CD8-positive, alpha-beta memory T cell (primary cell): ENCODE measurements around the gene C1GALT1C1L. TPM values are rescaled to one million over a fixed set of nuclear protein-coding genes. Genes with fewer than 3 reads are reported as not detected.
A peak's percentile ranks its signal among the peaks of the same experiment; 100 is the strongest.

ENCODE experiments used
- CTCF ChIA-PET: fragments of 350-600 bp; sonication (Branson Sonifier 250); formaldehyde crosslinking; loops from one replicate; lab custom pipeline; 2021; ENCODE audit warnings: antibody characterized with exemption; lab: Charles Lee
- POLR2A ChIA-PET: fragments of 350-600 bp; sonication (Branson Sonifier 250); formaldehyde crosslinking; loops from one replicate; lab custom pipeline; 2021; ENCODE audit warnings: antibody characterized with exemption; lab: Charles Lee
- DNase-seq, 5 donors: peaks; one replicate each; pipeline versions ENCODE4 v3.0.0 to v3.0.0-alpha.2; 2020 to 2022; ENCODE audit warnings: mixed read lengths in 1 of 5
- H3K27ac ChIP-seq: one replicate; pipeline ENCODE4 v1.7.0; 2013; ENCODE audit warnings: low read depth, mild to moderate bottlenecking, low read length, moderate library complexity
- H3K27me3 ChIP-seq: 2 replicates; pipeline ENCODE4 v1.7.0; 2013; ENCODE audit warnings: low read length, mild to moderate bottlenecking; ENCODE audit not compliant: insufficient read depth, poor library complexity, severe bottlenecking
- H3K36me3 ChIP-seq: 2 replicates; pipeline ENCODE4 v1.7.0; 2013; ENCODE audit warnings: mild to moderate bottlenecking, low read length, moderate library complexity; ENCODE audit not compliant: insufficient read depth
- H3K4me1 ChIP-seq: 2 replicates; pipeline ENCODE4 v1.7.0; 2013; ENCODE audit warnings: mild to moderate bottlenecking, low read length, moderate library complexity; ENCODE audit not compliant: insufficient read depth
- H3K4me3 ChIP-seq: 2 replicates; pipeline ENCODE4 v1.7.0; 2013; ENCODE audit warnings: mild to moderate bottlenecking, low read length
- H3K9me3 ChIP-seq: 2 replicates; pipeline ENCODE4 v1.7.0; 2013; ENCODE audit warnings: mild to moderate bottlenecking, low read length
- H3K27ac Mint-ChIP-seq, 8 donors: one replicate each; pipeline ENCODE4 v1.8.0; 2020 to 2021; ENCODE audit warnings: mixed read lengths in 8 of 8, mild to moderate bottlenecking in 6 of 8, inconsistent platforms in 3 of 8, moderate library complexity in 3 of 8
- H3K27me3 Mint-ChIP-seq, 2 donors: one replicate each; pipeline ENCODE4 v1.8.0; 2020 to 2021; ENCODE audit warnings: mixed read lengths in 2 of 2, mild to moderate bottlenecking in 1 of 2, moderate library complexity in 1 of 2
- H3K36me3 Mint-ChIP-seq, 3 donors: one replicate each; pipeline ENCODE4 v1.8.0; 2020 to 2021; ENCODE audit warnings: mixed read lengths in 3 of 3, inconsistent platforms in 1 of 3, mild to moderate bottlenecking in 1 of 3
- H3K4me1 Mint-ChIP-seq, 3 donors: one replicate each; pipeline ENCODE4 v1.8.0; 2020 to 2021; ENCODE audit warnings: mixed read lengths in 3 of 3, inconsistent platforms in 1 of 3, mild to moderate bottlenecking in 1 of 3
- H3K4me3 Mint-ChIP-seq, 7 donors: one replicate each; pipeline ENCODE4 v1.8.0; 2020 to 2021; ENCODE audit warnings: mixed read lengths in 7 of 7, mild to moderate bottlenecking in 6 of 7, moderate library complexity in 4 of 7, inconsistent platforms in 2 of 7
- H3K9me3 Mint-ChIP-seq, 5 donors: one replicate each; pipeline ENCODE4 v1.8.0; 2020 to 2022; ENCODE audit warnings: mixed read lengths in 5 of 5, mild to moderate bottlenecking in 3 of 5, moderate library complexity in 2 of 5, inconsistent platforms in 1 of 5
- polyA plus RNA-seq: library from polyadenylated mRNA; unstranded; fragments of 300-500 nt; fragmentation: Illumina TruSeq; gene quantifications from one replicate; pipeline ENCODE4 v1.2.3, GENCODE V29; 2021
- total RNA-seq, 2 experiments: library from RNA; stranded (reverse); gene quantifications; one replicate each; pipeline ENCODE4 v1.2.3, GENCODE V29; 2021

C1GALT1C1L gene
- total RNA-seq (under 1 TPM in 1 of 2 experiments, not detected in 1; 0.20 TPM), polyA plus RNA-seq (not detected)

- Histone ChIP-seq H3K36me3 (no peaks in the 10 kb centered on the region), H3K27ac (no peak within 1 kb of the TSS), H3K9me3 (no peaks in the 10 kb centered on the region), H3K27me3 (peaks cover 5% of the 10 kb centered on the region), H3K4me1 (no peaks in the 10 kb centered on the region), H3K4me3 (peak within 1 kb of the TSS; percentile 45)
- Mint-ChIP-seq H3K4me3 (peak within 1 kb of the TSS in 6 of 7 donors; percentile 27 to 51 (median 34)), H3K9me3 (peaks cover 4 to 15% (median 12%) of the 10 kb centered on the region in 5 donors), H3K27ac (no peak within 1 kb of the TSS), H3K36me3 (peaks cover 2 to 11% (median 2%) of the 10 kb centered on the region in 3 donors), H3K4me1 (peaks cover 0 to 8% (median 4%) of the 10 kb centered on the region in 3 donors), H3K27me3 (peaks cover 11 to 37% of the 10 kb centered on the region in 2 donors)
- CTCF ChIA-PET, result no interaction called here
- DNase-seq, result no peak
- POLR2A ChIA-PET, result no interaction called here
Measured at GRCh38 chr2:43676322-43677050, at the start of gene C1GALT1C1L. Gene C1GALT1C1L (minus strand): TSS chr2:43676429. CDS start chr2:43676322, 107 bp downstream.

GRCh38 chr2:43725711-43726246 is 49.5 kb upstream of the C1GALT1C1L start:
- Mint-ChIP-seq H3K9me3 (no peaks in the 10 kb centered on the region), H3K27me3 (peaks cover 0 to 6% of the 10 kb centered on the region in 2 donors), H3K27ac (no peak overlapping the region), H3K4me1 (no peaks in the 10 kb centered on the region), H3K4me3 (no peak overlapping the region), H3K36me3 (no peaks in the 10 kb centered on the region)
- no peaks in the 10 kb centered on the region for H3K4me1 ChIP-seq
- H3K27me3 ChIP-seq, result no peaks in the 10 kb centered on the region
- no peaks in the 10 kb centered on the region for H3K9me3 ChIP-seq
- ChIA-PET CTCF (no interaction called here), POLR2A (no interaction called here)
- H3K36me3 ChIP-seq, result no peaks in the 10 kb centered on the region
- peak overlapping the region; percentile 38 for H3K27ac ChIP-seq
- no peak for DNase-seq
- no peak overlapping the region for H3K4me3 ChIP-seq

GRCh38 chr2:43724728-43725526 is 48.7 kb upstream of the C1GALT1C1L start:
- CTCF ChIA-PET, result no interaction called here
- no peak for DNase-seq
- Histone ChIP-seq H3K27ac (peak overlapping the region; percentile 38), H3K27me3 (no peaks in the 10 kb centered on the region), H3K36me3 (no peaks in the 10 kb centered on the region), H3K4me1 (no peaks in the 10 kb centered on the region), H3K4me3 (no peak overlapping the region), H3K9me3 (no peaks in the 10 kb centered on the region)
- no peaks in the 10 kb centered on the region for H3K9me3 Mint-ChIP-seq
- no peak overlapping the region for H3K4me3 Mint-ChIP-seq
- H3K4me1 Mint-ChIP-seq, result no peaks in the 10 kb centered on the region
- no peak overlapping the region for H3K27ac Mint-ChIP-seq
- peaks cover 0 to 9% of the 10 kb centered on the region in 2 donors for H3K27me3 Mint-ChIP-seq
- POLR2A ChIA-PET, result no interaction called here
- no peaks in the 10 kb centered on the region for H3K36me3 Mint-ChIP-seq

- Mint-ChIP-seq H3K4me1 (no peaks in the 10 kb centered on the region), H3K36me3 (no peaks in the 10 kb centered on the region), H3K9me3 (no peaks in the 10 kb centered on the region), H3K27me3 (peaks cover 6 to 21% of the 10 kb centered on the region in 2 donors), H3K4me3 (no peak overlapping the region), H3K27ac (no peak overlapping the region)
- H3K36me3 ChIP-seq, result no peaks in the 10 kb centered on the region
- H3K4me3 ChIP-seq, result no peak overlapping the region
- no peak for DNase-seq
- no peak overlapping the region for H3K27ac ChIP-seq
- CTCF ChIA-PET, result no interaction called here
- H3K27me3 ChIP-seq, result no peaks in the 10 kb centered on the region
- H3K4me1 ChIP-seq, result no peaks in the 10 kb centered on the region
- H3K9me3 ChIP-seq, result no peaks in the 10 kb centered on the region
- POLR2A ChIA-PET, result no interaction called here
Measured at GRCh38 chr2:43718530-43719124, 42.4 kb upstream of the C1GALT1C1L start.

GRCh38 chr2:43717322-43717721 is 41.1 kb upstream of the C1GALT1C1L start:
- H3K36me3 Mint-ChIP-seq, result no peaks in the 10 kb centered on the region
- no peaks in the 10 kb centered on the region for H3K9me3 Mint-ChIP-seq
- Histone ChIP-seq H3K36me3 (no peaks in the 10 kb centered on the region), H3K4me1 (no peaks in the 10 kb centered on the region), H3K4me3 (no peak overlapping the region), H3K9me3 (no peaks in the 10 kb centered on the region), H3K27ac (no peak overlapping the region), H3K27me3 (no peaks in the 10 kb centered on the region)
- peaks cover 6 to 29% of the 10 kb centered on the region in 2 donors for H3K27me3 Mint-ChIP-seq
- H3K4me3 Mint-ChIP-seq, result no peak overlapping the region
- H3K27ac Mint-ChIP-seq, result no peak overlapping the region
- ChIA-PET CTCF (no interaction called here), POLR2A (no interaction called here)
- no peaks in the 10 kb centered on the region for H3K4me1 Mint-ChIP-seq
- no peak for DNase-seq

GRCh38 chr2:43715300-43716098 is 39.3 kb upstream of the C1GALT1C1L start:
- no peaks in the 10 kb centered on the region for H3K36me3 ChIP-seq
- H3K4me3 ChIP-seq, result no peak overlapping the region
- H3K27me3 Mint-ChIP-seq, result peaks cover 17 to 37% of the 10 kb centered on the region in 2 donors
- H3K36me3 Mint-ChIP-seq, result no peaks in the 10 kb centered on the region
- POLR2A ChIA-PET, result no interaction called here
- H3K4me1 Mint-ChIP-seq, result no peaks in the 10 kb centered on the region
- H3K27me3 ChIP-seq, result no peaks in the 10 kb centered on the region
- no peaks in the 10 kb centered on the region for H3K9me3 ChIP-seq
- no peak for DNase-seq
- no peak overlapping the region for H3K27ac Mint-ChIP-seq
- H3K9me3 Mint-ChIP-seq, result no peaks in the 10 kb centered on the region
- H3K27ac ChIP-seq, result no peak overlapping the region
- H3K4me1 ChIP-seq, result no peaks in the 10 kb centered on the region
- no peak overlapping the region for H3K4me3 Mint-ChIP-seq
- CTCF ChIA-PET, result no interaction called here

- ChIA-PET POLR2A (no interaction called here), CTCF (no interaction called here)
- no peaks in the 10 kb centered on the region for H3K36me3 ChIP-seq
- H3K4me1 Mint-ChIP-seq, result no peaks in the 10 kb centered on the region
- no peak overlapping the region for H3K27ac ChIP-seq
- no peak overlapping the region for H3K4me3 ChIP-seq
- no peaks in the 10 kb centered on the region for H3K27me3 ChIP-seq
- no peaks in the 10 kb centered on the region for H3K9me3 Mint-ChIP-seq
- no peaks in the 10 kb centered on the region for H3K9me3 ChIP-seq
- no peaks in the 10 kb centered on the region for H3K36me3 Mint-ChIP-seq
- DNase-seq, result no peak
- no peaks in the 10 kb centered on the region for H3K4me1 ChIP-seq
- no peak overlapping the region for H3K4me3 Mint-ChIP-seq
- no peak overlapping the region for H3K27ac Mint-ChIP-seq
- peaks cover 20 to 44% of the 10 kb centered on the region in 2 donors for H3K27me3 Mint-ChIP-seq
Measured at GRCh38 chr2:43714164-43714563, 37.9 kb upstream of the C1GALT1C1L start.
